HG03565 (cell line): Measurements from ENCODE around the gene SALL2.

Source experiments
- ATAC-seq: cut with Tn5 transposase; IDR thresholded peaks from one replicate; pipeline ENCODE4 v1.9.1; 2021; ENCODE audit warnings: mild to moderate bottlenecking, moderate library complexity; ENCODE audit not compliant: unreplicated experiment

The SALL2 gene

GRCh38 chr14:21494902-21495762 is 31.0 kb downstream of the SALL2 start:
- no peak for ATAC-seq

DNA sequence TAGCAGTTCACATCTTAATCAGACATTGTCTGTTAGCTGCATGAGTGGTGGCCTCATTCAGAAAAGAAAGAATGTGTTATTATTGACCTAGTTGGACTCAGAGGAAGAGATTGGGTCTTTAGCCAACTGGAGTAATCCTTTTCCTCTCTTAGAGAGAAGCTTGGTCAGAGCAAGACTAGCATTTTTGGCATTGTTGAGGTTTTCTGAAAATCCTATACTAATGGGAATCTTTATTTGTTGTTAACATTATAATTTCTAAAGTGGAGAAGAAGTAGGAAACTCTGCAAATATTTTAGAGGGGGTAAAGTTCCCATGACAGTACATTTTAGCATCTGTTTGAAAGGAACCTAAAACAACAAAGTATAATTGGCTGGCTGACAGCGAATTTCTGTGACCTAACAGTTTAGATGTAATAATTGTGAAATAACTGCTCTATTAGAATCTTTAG is 39.5 kb downstream of the SALL2 start:
- ATAC-seq = no peak

DNA sequence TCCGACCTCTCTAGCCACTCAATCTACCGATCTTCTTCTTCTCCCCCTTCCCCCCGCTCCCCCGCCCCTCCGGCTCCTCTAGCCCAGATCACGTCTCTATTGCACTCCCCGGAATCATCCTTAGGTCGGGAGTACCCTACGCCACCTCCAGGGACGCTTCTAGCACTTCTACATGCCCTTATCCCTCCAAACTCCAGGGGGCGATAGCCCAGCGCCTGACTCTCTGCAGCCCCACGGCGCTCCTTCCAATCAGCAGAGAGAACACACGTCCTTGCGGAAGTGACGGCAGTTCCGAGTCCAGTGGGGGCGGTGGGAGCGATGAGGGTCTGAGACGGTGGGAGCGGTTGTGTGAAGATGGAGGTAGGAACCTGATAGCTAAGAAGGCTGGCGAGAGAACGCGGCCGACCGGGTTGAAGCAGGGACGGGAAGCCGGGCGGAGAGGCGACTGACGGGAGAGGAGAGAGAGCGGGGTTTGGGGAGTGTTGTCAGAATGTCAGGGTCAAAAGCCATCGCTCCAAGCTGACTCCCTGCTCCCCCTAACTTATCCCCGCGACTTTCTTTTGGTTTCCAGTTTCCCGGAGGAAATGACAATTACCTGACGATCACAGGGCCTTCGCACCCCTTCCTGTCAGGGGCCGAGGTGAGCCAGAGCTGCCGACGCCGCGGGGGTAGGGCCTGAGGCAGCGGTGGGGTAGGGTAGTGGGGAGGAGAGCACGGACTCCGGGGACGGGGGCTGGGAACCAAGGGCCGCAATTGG is 49.0 kb downstream of the SALL2 start, which contains the start of the genes RAB2B and TOX4:
TSS of gene RAB2B (minus strand) at position 35 of the 757 bp plus-strand sequence. CDS start 87 bp downstream, outside the sequence.
TSS of gene TOX4 (plus strand) at position 271 of the 757 bp plus-strand sequence. CDS start at position 355, 84 bp downstream.
- ATAC-seq = peak; percentile 99

GRCh38 chr14:21476523-21476924 is 49.6 kb downstream of the SALL2 start:
- peak; percentile 5 for ATAC-seq

GRCh38 chr14:21475767-21476522 is 50.2 kb downstream of the SALL2 start:
- ATAC-seq = no peak
